Right forelimb (tissue), 1 donor: ENCODE data around the gene MS4A18.
"Not testable (repeated sequence)": the region's sequence is repeated elsewhere in the genome, so short reads cannot be mapped to it uniquely, and the experiment has no call there.

Experiments used
- DNase-seq: peaks from one replicate; pipeline ENCODE4 v3.0.0-alpha.2; 2018

MS4A18 gene

DNA sequence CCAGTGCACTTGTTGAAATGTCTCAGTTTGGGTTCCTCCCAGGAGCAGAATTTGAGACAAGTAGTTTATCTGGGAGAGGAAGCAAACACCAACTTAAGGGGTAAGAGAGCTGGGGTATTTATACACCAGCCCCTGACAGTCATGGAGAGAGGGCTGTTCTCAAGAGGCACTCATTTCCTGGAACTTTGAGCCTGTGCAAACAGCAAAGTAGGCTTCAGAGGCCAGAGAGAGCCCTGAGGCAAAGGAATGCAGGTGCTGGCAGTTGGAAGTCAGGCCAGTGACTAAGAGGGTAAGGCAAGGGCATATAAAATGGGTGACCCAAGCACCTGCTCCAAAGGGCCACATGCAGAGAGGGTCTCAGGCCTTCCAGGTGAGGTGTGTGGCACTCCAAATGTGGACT is 16.1 kb downstream of the MS4A18 start:
- no peak for DNase-seq

DNA sequence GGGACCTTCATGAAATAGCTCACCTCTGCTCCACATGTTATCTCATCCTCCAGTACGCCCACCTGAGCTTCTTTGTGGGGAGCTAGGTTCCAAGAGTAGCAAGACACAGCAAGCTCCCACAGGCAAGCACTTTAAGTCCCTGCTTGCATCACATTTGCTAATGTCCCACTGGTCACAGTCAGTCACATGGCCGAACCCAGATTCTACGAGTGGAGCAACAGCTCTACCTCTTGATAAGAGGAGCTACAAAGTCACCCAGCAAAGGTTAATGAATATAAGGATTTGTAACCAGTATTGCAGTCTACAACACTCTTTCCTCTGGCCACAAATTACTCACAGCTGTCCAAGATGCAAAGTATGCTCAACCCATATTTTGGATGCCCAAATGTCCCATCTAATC is 16.9 kb downstream of the MS4A18 start:
- no peak for DNase-seq

DNA sequence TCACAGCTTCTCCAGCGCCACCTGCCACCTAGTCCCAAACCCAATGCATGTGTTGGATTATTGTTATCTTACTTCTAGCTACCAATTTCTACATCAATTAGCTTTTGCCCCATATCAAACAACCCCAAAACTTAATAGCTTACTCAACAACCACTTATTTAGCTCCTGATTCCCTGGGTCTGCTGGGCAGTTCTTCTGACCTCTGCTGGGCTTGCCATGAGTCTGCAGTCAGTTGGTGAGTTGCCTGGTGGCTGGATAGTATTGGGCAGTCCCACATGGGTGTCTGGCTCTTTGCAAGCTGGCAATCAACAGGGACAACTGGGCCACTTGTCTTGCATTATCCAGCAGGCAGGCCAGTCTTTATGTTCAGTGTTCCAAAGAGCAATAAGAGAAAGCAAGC is 18.5 kb downstream of the MS4A18 start:
- DNase-seq = no peak

DNA sequence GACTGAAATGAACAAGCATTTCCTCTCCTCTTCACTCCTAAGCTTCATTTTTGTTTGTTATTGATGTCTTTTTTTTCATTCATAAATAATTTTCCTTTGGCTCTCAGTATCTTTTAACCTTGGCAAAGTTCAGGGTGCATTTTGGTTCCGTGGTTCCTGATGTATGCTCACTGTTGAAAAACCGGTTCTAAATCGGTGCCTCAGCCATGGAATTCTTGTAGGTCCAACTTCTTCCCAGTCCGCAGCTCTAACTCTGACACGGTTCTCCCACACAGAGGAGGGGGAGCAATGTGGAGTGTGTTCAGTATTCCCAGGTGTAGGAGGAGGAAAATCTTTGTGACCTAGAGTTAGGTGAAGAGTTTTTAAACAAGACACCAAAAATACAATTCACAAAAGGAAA is 19.6 kb downstream of the MS4A18 start:
- no peak for DNase-seq

DNA sequence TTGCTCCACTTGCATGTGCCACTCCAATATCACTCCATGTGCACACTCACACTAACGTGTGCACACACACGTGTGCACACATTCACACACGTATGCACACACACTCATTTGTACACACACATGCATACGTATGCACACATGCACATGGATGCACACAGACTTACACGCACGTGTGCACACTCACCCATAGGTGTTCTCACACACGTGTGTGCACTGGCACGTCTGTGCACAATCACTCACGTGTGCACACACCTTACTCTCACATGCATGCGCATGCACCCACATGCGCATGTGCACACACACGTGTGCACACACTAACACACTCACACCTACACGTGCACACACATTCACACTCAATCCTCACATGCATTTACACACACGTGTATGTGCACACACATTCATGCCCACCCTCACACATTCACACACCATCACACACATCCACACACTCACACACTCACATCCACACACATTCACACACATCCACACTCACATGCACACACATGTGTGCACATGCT is 22.9 kb downstream of the MS4A18 start:
- DNase-seq = no peak

DNA sequence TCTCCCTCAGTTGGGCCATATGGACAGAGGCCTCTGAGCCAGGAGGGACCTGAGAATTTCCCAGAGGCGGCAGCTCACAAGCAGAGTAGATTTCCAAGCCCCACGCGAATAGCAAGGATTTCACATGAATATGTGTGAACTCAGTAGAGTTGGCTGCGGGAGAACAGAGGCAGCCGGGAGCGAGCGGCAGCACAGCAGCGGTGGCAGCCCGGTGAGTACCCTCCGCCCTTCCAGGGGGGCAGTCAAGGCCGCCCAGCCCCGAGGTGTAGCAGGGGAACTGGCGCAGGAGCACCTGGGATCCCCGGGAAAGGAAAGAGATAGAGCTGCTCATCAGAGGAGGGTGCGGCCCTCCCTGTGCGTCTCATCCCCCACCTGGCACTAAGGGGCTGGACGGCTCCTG is 23.7 kb downstream of the MS4A18 start:
- no peak for DNase-seq

DNA sequence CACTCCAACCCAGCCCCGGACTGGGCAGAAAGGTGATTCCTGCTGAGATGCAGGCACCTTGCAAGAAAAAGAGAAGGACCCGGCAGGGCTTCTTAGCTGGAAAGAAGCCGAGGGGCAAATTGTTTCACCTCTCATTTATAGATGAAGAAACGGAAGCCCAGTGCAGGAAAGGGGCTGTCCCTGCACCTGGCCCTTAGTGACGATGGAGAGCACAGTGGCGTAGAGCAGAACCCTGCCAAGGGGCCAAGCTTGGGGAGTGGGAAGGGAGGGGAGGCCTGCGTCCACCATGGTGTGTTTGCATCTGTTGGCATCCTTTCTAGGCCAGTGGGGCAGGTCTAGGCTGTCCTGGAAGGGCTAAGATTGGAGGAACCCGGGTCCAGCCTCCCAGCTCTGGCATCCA is 24.3 kb downstream of the MS4A18 start:
- no peak for DNase-seq

DNA sequence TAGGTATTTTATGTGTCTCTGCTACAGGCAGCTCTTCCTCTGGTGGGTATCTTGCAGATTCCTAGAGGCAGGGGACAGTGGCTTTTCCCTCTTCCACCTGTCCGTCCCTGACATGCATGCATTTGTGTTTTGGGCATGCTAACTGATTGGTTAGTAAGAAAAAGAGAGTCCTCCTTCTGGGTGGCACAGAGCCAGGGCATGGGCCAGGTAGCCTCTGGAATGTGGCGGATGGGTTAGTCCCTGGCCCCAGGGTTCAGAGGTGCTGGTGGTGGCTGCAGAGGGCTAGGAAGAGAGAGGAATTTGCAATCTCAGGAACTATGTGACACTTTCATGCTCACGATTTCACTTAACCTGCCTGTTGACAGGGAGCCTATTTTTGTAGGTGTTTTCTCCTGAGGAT is 26.4 kb downstream of the MS4A18 start:
- no peak for DNase-seq

DNA sequence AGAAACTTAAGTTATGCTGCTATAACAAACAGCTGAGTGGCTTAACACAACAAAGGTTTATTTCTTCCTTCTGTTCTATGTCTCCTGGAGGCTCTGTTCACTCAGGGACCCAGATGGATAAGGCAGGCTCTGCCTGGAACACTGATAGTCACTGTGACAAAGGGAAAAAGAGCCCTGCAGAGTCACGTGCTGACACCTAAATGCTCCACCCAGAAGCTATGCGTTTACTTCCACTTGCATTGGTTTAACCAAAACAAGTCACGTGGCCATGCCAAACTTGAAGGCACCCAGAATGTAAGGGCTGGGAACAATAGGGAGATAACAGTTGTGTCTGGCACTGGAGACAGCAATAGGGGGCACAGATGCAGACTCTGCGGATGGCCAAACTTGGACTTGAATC is 28.8 kb downstream of the MS4A18 start:
- no peak for DNase-seq

DNA sequence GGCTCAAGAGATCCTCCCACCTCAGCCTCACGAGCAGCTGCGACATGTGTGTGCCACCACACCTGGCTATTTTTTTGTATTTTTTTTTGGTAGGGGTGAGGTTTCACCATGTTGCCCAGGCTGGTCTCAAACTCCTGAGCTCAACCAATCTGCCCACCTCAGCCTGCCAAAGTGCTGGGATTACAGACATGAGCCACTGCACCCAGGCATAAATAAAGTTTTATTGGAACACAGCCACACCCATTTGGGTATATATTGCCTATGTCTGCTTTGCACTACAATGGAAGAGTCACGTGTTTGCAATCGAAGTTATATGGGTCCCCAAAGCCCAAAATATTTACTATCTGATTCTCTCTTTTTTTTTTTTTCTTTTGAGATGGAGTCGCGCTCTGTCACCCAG is 30.4 kb downstream of the MS4A18 start:
- DNase-seq = no peak

DNA sequence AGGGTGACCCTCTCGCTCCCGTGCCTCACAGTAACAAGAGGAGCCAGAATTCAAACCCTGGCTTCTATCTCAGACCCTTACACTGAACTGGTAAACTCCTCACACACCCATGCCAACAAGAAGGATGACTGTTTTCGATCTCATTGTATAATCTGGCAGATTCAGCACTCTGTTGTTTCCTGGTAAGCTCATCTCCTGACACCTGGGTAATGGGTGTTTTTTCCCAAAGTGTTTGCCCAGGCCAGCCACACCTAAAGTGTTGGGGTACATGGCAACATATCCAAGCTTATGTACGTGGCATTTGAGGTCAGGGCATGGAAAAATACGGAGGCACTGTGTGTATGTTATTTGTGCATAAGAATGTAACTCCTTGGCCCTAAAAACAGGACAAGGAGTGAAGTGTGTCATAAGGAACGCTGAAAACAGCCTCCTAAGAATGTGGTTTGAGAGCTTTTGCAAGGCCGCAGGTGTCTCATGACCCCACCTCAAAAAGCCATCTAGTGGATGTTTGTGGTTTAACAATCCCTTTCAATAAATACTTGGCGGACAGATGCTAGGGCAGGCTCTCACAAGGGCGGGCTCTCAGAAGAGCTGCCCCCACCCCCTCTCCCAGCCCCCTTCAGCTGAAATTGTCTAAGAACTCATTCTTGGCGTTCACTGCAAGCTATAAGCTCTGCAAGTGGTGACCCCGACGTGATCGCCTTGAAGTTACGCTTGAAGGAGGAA is 31.9 kb downstream of the MS4A18 start, which contains the start of gene MS4A15:
MS4A15 (plus strand) TSS at position 561 of the 726 bp plus-strand sequence. CDS start 6,867 bp downstream, outside the sequence.
- no peak for DNase-seq

DNA sequence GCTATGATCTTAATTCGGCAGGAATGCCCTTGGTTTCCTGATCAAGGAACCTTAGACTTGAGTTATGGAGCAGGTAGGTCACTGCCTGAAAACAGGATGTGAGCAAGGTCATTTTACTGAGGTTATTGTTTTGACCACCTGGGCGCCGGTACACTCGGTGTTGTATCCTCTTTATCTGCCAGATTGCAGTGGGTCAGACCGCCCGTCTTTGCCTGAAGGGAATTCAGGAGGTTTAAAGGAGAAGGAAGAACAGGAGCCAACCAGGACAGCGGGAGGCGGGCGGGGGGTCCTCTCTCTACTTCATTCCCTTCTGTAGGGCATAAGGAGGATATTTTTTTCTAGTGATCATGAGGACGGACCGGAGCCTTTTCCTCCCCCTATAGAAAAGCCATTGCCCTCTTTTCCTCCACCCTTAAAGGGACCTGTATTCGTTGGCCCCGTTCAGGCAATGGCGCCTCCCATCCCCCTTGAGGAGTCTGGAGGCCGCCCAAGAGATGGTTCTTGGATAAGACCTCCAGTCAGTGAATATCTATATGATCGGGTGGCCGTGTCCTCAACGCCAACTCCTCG is 32.8 kb downstream of the MS4A18 start:
- DNase-seq = no peak

DNA sequence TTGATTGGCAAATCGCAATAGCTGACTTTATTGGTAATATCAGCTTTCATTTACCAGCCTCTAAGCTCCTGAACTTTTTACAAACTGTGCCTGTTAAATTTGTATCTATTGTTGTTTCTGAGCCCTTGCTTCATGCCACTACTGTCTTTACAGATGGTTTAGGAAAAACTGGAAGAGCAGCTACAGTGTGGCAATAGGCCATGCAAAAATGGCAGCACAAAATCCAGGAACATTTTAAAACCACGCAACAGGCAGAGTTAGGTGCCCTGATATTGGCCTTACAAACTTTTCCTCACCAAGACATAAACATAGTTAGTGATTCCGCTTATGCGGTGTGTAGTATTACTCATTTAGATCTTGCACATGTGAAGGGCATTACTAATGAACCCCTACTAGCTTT is 34.2 kb downstream of the MS4A18 start:
- DNase-seq = not testable (repeated sequence)

DNA sequence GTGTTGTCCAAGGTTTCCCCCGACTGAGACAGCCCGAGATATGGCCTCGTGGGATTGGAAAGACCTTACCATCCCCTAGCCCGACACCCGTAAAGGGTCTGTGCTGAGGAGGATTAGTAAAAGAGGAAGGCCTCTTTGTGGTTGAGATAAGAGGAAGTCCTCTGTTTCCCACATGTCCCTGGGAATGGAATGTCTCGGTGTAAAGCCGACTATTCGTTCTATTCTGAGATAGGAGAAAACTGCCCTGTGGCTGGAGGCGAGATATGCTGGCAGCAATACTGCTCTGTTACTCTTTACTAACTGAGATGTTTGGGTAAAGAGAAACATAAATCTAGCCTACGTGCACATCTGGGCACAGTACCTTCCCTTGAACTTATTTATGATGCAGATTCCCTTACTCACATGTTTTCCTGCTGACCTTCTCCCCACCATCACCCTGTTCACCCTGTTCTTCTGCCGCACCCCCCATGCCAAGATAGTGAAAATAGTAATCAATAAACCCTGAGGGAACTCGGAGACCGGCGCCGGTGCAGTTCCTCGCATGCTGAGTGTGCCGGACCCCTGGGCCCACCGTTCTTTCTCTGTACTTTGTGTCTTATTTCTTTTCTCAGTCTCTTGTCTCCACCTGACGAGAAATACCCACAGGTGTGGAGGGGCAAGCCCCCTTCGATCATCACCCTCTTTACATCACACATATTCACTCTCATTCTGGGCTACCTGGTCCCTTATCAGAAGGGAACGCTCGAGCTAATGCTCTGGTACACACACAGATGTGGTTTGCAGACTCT is 35.1 kb downstream of the MS4A18 start:
- DNase-seq = not testable (repeated sequence)

DNA sequence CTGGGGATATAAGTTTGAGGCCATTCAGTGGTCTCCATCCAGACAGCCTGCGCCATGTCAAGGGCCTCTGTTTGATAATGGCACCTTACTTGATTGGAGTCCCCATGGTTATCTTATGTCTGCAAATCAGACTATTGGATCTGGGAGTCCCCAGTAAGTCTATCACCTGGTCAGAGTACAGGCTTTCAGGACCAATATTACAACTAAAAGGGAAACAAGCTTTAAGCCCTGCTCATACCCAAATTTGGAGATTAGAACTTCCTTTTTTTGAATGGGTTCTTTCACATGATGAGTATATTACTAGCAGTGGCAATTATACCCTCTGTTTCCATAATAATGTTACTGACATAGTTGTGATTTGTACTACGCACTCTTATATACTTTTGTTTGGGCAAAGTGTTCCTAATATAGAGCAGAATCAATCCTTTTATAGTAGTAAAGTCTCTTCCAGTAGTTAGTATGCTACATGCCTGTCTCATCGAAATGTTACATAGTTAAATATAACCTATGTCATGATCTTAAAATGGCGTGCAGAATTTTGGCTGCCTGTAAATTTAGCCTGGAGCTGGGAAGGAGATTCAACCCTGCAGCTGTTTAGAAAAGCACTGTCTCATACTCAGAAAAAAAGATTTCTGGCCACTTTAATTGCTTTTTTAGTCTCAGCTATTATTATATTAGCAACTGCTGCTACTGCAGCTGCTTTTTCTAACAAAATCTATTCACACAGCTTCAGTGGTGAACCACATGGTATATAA is 37.1 kb downstream of the MS4A18 start:
- DNase-seq = no peak

DNA sequence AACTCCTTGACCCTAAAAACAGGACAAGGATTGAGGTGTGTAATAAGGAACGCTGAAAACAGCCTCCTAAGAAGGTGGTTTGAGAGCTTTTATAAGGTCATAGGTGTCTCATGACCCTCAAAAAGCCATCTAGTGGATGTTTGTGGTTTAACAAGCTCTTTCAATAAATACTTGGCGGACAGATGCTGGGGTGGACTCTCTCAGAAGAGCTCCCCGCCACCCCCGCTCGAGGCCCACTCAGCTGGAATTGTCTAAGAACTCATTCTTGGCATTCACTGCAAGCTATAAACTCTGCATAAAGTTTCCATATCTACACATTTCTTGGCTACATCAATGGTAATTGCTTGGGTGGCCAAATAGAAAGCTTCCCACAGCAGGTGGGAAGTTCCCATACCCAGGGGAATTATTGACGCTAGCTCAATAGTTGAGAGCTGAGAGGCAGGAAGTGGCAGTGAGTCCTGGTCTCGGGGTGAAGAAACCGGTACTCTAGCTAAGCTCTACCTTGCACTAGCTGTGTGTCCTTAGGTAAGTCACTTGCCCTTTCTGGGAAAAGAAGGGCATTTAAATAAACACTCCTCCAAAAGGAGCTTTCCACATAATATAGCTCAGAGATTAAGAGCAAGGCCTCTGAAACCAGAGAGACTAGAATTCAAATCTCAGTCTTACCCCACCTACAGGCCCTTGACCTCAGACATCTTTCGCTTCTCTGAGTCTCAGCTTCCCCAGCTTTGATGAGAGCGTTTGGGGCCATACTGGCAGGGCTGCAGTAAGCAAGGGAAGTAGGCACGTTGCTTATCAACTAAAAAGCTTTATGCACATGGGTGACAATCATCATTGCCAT is 38.6 kb downstream of the MS4A18 start:
- DNase-seq = no peak

DNA sequence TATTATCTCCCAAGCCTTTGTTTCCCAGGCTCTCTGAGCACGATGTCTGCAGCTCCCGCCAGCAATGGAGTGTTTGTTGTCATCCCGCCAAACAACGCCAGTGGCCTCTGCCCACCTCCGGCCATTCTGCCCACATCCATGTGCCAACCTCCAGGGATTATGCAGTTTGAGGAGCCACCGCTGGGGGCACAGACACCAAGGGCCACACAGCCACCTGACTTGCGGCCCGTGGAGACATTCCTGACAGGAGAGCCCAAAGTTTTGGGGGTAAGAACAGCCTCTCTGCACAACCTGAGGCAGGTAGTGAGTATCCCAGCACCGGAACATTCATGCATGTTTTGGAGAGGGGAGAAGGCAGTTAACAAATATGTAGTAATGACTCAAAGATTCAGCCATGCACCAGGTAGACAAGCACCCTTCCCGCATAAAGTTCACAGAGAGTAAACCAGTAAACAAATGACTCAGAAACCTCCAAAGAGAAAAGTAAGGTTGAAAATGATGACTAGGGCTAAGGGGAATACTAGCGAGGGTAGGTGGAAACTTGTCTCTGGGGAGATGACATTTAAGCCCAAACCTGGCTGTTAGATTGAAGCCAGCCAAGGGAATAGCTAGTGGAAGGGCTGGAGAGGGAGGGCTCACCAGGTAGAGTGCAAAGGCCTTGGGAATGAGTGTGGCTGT is 39.3 kb downstream of the MS4A18 start:
- DNase-seq = no peak

DNA sequence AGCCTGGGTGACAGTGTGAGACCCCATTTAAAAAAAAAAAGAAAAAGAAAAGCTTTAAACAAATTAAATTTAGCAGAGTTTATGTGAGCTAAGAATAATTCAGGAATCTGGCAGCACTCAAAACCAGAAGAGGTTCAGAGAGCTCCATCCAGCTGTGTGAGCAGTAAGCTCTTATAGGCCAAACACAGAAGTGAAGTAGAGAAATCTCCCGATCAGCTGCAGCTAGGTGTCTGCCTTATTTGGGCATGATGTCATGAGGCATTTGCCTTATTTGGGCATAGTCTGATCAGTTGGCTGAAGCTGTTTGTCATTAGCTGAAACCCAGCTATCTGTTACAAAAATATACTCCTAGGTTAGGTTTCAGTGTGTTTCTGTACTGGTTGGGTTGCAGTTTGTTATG is 40.4 kb downstream of the MS4A18 start:
- DNase-seq = no peak

DNA sequence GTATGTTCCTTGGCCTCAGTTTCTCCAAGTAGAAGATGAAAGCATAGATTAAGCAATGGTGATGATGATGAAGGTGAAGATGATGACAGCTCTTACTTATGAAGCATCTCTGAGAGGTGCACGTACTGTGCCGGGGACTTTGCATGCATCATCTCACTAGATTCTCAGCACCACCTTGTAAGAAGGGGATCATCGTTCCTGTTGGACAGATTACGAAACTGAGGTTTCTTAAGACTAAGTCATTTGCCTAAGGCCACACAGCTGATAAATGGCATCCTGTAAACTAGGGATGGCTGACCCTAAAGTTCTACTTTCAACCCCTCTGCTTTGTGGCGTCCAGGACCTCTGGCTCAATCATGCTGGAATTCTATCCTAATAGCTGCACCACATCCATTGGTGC is 40.8 kb downstream of the MS4A18 start:
- no peak for DNase-seq

DNA sequence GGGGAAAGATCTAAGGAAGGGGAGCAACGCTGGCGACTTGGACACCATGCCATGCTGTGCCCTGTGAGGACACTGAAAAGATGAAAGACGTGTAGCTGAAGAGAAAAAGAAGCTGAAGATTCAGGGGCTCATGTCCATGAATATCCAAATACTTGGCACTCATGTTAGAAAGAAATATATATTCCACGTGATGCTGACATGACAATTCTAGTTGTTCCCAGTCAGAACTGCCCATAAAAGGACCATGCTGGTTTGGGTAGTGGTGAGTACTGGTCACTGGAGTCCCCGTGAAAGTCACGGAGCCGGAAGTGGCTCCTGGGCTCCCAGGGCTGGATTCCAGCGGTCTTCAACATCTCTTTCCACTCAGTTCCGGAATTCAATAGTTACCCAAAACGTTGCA is 42.0 kb downstream of the MS4A18 start:
- DNase-seq = no peak

DNA sequence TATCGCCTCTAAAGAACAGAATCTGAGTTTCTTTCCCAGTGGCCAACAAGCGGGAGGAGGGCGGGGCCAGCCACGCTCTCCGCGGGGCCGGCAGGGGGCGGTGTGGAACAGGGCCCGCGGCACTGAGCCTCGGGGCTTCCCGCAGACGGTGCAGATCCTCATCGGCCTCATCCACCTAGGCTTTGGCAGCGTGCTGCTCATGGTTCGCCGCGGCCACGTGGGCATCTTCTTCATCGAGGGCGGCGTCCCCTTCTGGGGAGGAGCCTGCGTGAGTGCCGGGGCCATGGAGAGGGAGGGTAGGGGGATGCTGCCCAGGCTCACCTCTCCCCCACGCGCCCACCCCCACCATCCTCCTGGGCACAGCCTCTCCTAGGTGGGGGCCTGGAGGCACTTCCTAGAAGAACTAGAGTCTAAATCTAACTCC is 42.9 kb downstream of the MS4A18 start:
- no peak for DNase-seq

DNA sequence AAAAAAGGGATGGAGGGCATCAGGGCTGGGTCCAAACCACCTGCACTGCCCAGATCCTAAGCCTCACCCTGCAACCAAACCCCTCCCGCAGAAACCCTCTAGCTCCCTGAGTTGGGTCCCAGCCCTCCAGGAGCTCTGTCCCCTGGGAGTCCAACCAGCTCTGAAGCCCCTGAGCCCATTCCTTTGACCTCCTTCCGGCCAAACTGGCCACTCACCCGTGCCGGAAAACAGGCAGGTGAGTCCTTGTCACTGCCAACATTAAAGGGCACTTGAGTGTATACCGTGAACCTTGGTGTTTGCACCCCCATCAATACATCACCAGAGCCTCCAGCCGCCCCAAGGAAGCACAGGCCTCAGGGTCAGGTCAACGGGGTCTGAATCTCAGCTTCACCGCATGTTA is 43.7 kb downstream of the MS4A18 start:
- DNase-seq = no peak
